HG02970 (cell line): ENCODE measurements around the gene OXSR1.
"Not testable (repeated sequence)": the region's sequence is repeated elsewhere in the genome, so short reads cannot be mapped to it uniquely, and the experiment has no call there.

Source experiments
- ATAC-seq: cut with Tn5 transposase; IDR thresholded peaks from one replicate; pipeline ENCODE4 v1.9.1; 2021; ENCODE audit warnings: mild to moderate bottlenecking, moderate library complexity, moderate number of reproducible peaks; ENCODE audit not compliant: unreplicated experiment, low FRiP score

Gene OXSR1

GRCh38 chr3:38163841-38164642, 1.3 kb upstream of the OXSR1 start:
- ATAC-seq = no peak

GRCh38 chr3:38164643-38164951, 740 bp upstream of the OXSR1 start:
- ATAC-seq = no peak

GRCh38 chr3:38165722-38166387, 518 bp downstream of the OXSR1 start:
- ATAC-seq = no peak

DNA sequence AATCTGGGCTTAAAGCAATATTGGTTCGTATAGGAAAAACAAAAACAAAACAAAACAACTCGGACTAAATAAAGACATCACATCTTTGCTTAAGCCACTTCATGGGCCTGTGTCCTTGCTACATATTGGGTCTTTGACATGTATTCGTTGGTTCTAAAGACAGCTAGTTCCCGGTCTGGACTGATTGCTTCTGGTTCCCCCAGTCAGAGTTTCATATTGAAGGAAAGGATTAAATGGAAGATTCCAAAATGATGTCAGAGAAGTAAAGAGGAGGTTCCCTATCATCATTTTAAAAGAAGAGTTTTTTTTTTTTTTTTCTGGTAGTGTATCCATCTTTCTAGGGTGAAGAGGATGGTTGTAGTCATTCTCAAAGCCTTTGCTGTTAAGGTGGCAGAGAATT, 2.3 kb downstream of the OXSR1 start:
- ATAC-seq = no peak

- no peak for ATAC-seq
Observed at GRCh38 chr3:38168151-38169026, 3.1 kb downstream of the OXSR1 start.

DNA sequence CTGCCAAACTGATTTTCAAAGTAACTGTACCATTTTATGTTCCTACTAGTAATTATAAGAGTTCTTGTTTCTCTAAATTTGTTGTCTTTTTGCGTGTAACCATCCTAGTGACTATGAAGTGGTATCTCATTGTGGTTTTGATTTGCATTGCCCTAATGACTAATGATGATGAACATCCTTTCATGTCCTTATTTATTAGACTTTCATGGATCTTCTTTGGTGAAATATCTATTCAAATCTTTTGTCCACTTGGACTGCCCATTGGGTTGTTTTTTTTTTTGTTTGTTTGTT, 3.6 kb downstream of the OXSR1 start:
- no peak for ATAC-seq

- ATAC-seq = no peak
Observed at GRCh38 chr3:38170722-38171121, 5.4 kb downstream of the OXSR1 start.

GRCh38 chr3:38171622-38172021, 6.3 kb downstream of the OXSR1 start:
- no peak for ATAC-seq

GRCh38 chr3:38173834-38174418, 8.6 kb downstream of the OXSR1 start:
- ATAC-seq = no peak

- ATAC-seq = no peak
Observed at GRCh38 chr3:38177181-38177580, 11.8 kb downstream of the OXSR1 start.

DNA sequence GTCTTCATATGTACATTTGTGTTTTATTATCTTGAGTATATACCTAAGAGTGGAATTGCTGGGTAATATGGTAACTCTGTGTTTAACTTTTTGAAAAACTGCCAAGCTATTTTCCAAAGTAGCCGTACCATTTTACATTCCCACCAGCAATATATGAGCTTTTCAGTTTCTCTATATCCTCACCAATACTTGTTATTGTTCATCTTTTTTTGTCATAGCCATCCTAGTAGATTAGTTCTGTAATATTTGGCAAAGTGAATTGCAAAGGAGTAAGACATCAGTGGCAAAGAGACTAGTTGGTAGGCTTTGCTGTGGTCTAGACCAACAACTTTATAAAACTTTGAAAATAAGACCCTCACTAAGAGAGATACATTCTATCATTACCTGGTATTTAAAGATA, 21.4 kb downstream of the OXSR1 start:
- no peak for ATAC-seq

- no peak for ATAC-seq
Observed at GRCh38 chr3:38190481-38190881, 25.1 kb downstream of the OXSR1 start.

GRCh38 chr3:38202931-38203330, 37.6 kb downstream of the OXSR1 start:
- ATAC-seq = not testable (repeated sequence)

GRCh38 chr3:38203690-38204089, 38.4 kb downstream of the OXSR1 start:
- ATAC-seq = no peak

GRCh38 chr3:38204599-38205471, 39.5 kb downstream of the OXSR1 start:
- no peak for ATAC-seq

DNA sequence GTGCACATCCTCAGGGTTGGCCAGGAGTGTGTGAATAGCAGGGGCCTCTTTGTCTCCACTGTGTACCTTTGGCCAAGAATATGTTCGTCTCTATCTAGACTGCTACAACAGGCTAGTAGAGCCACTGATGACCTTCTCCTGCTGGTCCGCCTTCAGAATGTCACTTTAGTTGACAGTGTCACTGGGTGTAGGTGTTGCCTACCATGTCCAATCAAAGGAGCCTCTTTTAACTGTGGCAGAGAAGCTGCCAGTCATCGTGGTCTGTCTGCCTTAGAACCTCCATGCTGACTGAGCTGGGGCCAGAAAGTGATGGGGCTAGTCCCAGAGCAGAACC, 40.1 kb downstream of the OXSR1 start:
- ATAC-seq = no peak

- ATAC-seq = no peak
Observed at GRCh38 chr3:38207254-38208003, 42.1 kb downstream of the OXSR1 start.

DNA sequence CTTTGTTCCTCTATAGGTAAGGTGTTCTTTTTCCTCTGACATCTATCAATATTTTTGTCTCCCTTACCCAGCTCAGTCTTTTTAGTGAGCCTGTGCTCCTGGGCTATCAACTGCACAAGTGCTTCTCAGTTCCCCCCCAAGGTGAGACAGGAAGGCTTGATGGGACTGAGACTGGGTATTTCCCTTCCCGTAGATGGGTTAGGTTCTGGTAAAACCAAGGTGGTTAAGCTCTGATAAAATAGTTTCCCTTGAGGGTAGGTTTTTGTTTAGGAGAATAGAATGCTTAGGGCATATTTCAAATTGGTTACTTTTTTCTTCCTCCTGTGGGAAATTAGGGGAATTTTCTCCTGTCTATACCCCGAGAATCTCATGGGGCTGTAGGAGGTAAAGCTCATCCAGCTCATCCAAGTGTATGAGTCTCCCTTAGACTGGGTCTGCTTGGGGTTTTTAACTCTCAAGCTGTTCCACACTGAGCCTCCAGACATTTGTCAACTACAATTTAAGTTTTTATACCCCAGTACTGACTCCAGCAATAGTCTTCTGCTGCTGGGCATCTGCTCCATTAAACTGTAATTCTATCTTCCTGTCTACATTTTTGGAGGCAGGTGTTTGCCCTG, 44.9 kb downstream of the OXSR1 start:
- ATAC-seq = no peak

- ATAC-seq = no peak
Observed at GRCh38 chr3:38212141-38212540, 46.8 kb downstream of the OXSR1 start.
